GM12878 (cell line): ENCODE results near the gene TNFAIP8L1. TPM values are rescaled to one million over a fixed set of nuclear protein-coding genes. Genes with fewer than 3 reads are reported as not detected.

Experiments
- ATAC-seq: fragments of 200-7000 bp; cut with Tn5 transposase; 3 replicates; pipeline ENCODE4 v1.9.1; 2020; ENCODE audit warnings: mild to moderate bottlenecking, moderate library complexity
- BruUV-seq: library from RNA; stranded (reverse); fragments of 400-500 nt; replicated peaks from 2 replicates; lab custom pipeline; 2021; lab: Mats Ljungman, UMichigan
- CTCF ChIA-PET: fragments of 300-600 bp; sonication (Branson Sonifier 250); formaldehyde crosslinking; extraction: SDS; loops from one replicate; lab custom pipeline; 2021; ENCODE audit warnings: inconsistent platforms; lab: Yijun Ruan, JAX
- POLR2A ChIA-PET: fragments of 350-600 bp; formaldehyde crosslinking; extraction: SDS; loops from one replicate; lab custom pipeline; 2021; ENCODE audit warnings: inconsistent platforms; lab: Charles Lee
- RAD21 ChIA-PET: fragments of 300-600 bp; sonication (Branson Sonifier 250); formaldehyde crosslinking; loops from one replicate; lab custom pipeline; 2023; ENCODE audit warnings: antibody characterized with exemption; ENCODE audit not compliant: unreplicated experiment; lab: Charles Lee
- SMC1A ChIA-PET: fragments of 300-600 bp; sonication (Branson Sonifier 250); formaldehyde crosslinking; loops from one replicate; lab custom pipeline; 2023; ENCODE audit not compliant: unreplicated experiment, uncharacterized antibody; lab: Charles Lee
- DNase-seq: peaks from one replicate; pipeline ENCODE4 v3.0.0-alpha.2; 2011; ENCODE audit warnings: low read depth, low spot score
- FAIRE-seq: peaks from 3 replicates; lab custom pipeline; 2011; peaks lifted over from hg19 to GRCh38; lab: Jason Lieb, UNC
- H2AFZ ChIP-seq: 2 replicates; pipeline ENCODE4 v1.6.0; 2011; ENCODE audit warnings: low read depth, low read length, control low read depth; ENCODE audit not compliant: control insufficient read depth
- H3K27ac ChIP-seq: 2 replicates; pipeline ENCODE4 v1.5.1; 2011; ENCODE audit warnings: control low read depth; ENCODE audit not compliant: control insufficient read depth, insufficient read depth
- H3K27me3 ChIP-seq, 2 experiments: replicated peaks in 1 of 2; 2 replicates each; pipeline versions ENCODE4 v1.6.0 to v1.6.1; 2011; ENCODE audit warnings: low read length in 1 of 2; ENCODE audit not compliant: control insufficient read depth in 2 of 2, insufficient read depth in 2 of 2
- H3K36me3 ChIP-seq, 2 experiments: 2 replicates each; pipeline ENCODE4 v1.5.1; 2011; ENCODE audit warnings: low read length in 1 of 2; ENCODE audit not compliant: control insufficient read depth in 2 of 2, insufficient read depth in 2 of 2
- H3K4me1 ChIP-seq: 2 replicates; pipeline ENCODE4 v1.6.1; 2011; ENCODE audit warnings: mild to moderate bottlenecking, low read length, moderate library complexity, mixed read lengths; ENCODE audit not compliant: control insufficient read depth, insufficient read depth
- H3K4me2 ChIP-seq: 2 replicates; pipeline ENCODE4 v1.6.0; 2011; ENCODE audit warnings: control low read depth; ENCODE audit not compliant: control insufficient read depth, insufficient read depth
- H3K4me3 ChIP-seq: fragments of 200-600 bp; sonication (generic); 2 replicates; pipeline ENCODE4 v1.5.1; 2016
- H3K79me2 ChIP-seq: 2 replicates; pipeline ENCODE4 v1.6.0; 2011; ENCODE audit warnings: low read length; ENCODE audit not compliant: control insufficient read depth, insufficient read depth
- H3K9ac ChIP-seq: 2 replicates; pipeline ENCODE4 v1.8.0; 2011; ENCODE audit warnings: low read length, control low read depth, mixed read lengths; ENCODE audit not compliant: control insufficient read depth, insufficient read depth
- H3K9me3 ChIP-seq: replicated peaks from 3 replicates; pipeline ENCODE4 v1.5.1; 2011; ENCODE audit warnings: mild to moderate bottlenecking, low read length; ENCODE audit not compliant: control insufficient read depth, insufficient read depth
- H4K20me1 ChIP-seq: 2 replicates; pipeline ENCODE4 v1.6.0; 2011; ENCODE audit not compliant: control insufficient read depth, insufficient read depth
- CHD2 ChIP-seq: IDR thresholded peaks from 2 replicates; pipeline ENCODE4 v1.6.1; 2011; ENCODE audit warnings: low read depth, low read length, improper control_type of control experiment, borderline replicate concordance
- E4F1 ChIP-seq: fragments of 450-650 bp; IDR thresholded peaks from 2 replicates; pipeline ENCODE4 v1.6.1; 2018; ENCODE audit warnings: borderline replicate concordance, mild to moderate bottlenecking; ENCODE audit not compliant: partially characterized antibody
- FOS ChIP-seq: IDR thresholded peaks from 3 replicates; pipeline ENCODE4 v1.6.1; 2011; ENCODE audit warnings: borderline replicate concordance; ENCODE audit not compliant: insufficient read length; ENCODE audit errors: extremely low read depth
- GABPA ChIP-seq: IDR thresholded peaks from 2 replicates; pipeline ENCODE4 v1.6.1; 2014; ENCODE audit warnings: antibody characterized with exemption, low read depth, mild to moderate bottlenecking, inconsistent platforms
- HCFC1 ChIP-seq: fragments of 150-350 bp; IDR thresholded peaks from 2 replicates; pipeline ENCODE4 v1.6.1; 2014; ENCODE audit warnings: low read length
- IRF4 ChIP-seq: IDR thresholded peaks from 2 replicates; pipeline ENCODE4 v1.6.1; 2011; ENCODE audit warnings: low read depth, low read length
- KAT2A ChIP-seq: conservative IDR thresholded peaks from 2 replicates; pipeline ENCODE4 v1.6.1; 2011; ENCODE audit warnings: low read depth, low read length; ENCODE audit not compliant: control insufficient read depth
- RAD21 ChIP-seq: IDR thresholded peaks from 2 replicates; pipeline ENCODE4 v1.6.1; 2011; ENCODE audit warnings: mild to moderate bottlenecking, low read depth, low read length, moderate library complexity; ENCODE audit not compliant: insufficient read depth
- REST ChIP-seq: IDR thresholded peaks from 2 replicates; pipeline ENCODE4 v1.6.1; 2012; ENCODE audit warnings: mild to moderate bottlenecking, low read depth, low read length
- TAF1 ChIP-seq: IDR thresholded peaks from 2 replicates; pipeline ENCODE4 v1.6.1; 2011; ENCODE audit warnings: mild to moderate bottlenecking, low read depth, low read length, borderline replicate concordance
- TARDBP ChIP-seq: IDR thresholded peaks from 2 replicates; pipeline ENCODE4 v1.6.1; 2016; ENCODE audit warnings: borderline replicate concordance
- ZZZ3 ChIP-seq: IDR thresholded peaks from 2 replicates; pipeline ENCODE4 v1.6.1; 2011; ENCODE audit warnings: low read depth; ENCODE audit not compliant: control insufficient read depth, insufficient read length
- WGBS: methylation state at CpG from one replicate; pipeline ENCODE4 v1.1.6; 2016; ENCODE audit warnings: low lambda C conversion rate; ENCODE audit not compliant: insufficient replicate concordance, insufficient coverage; ENCODE audit errors: missing lambda C conversion rate; 5-methylcytosine and 5-hydroxymethylcytosine counted together
- in situ Hi-C: fragments of 300-500 bp; cut with MboI; formaldehyde crosslinking; loops from 9 replicates; pipeline ENCODE4 v1.14.3; 2018; ENCODE audit warnings: mixed read lengths
- intact Hi-C: fragments of 100-400 bp; cut with micrococcal nuclease; formaldehyde crosslinking; loops from one replicate; pipeline ENCODE4 v1.14.2; 2022; ENCODE audit not compliant: unreplicated experiment
- polyA plus RNA-seq, 11 experiments: library from polyadenylated mRNA; depleted of rRNA in 4 of 11; unstranded in 6 of 11; stranded (reverse) in 5 of 11; fragments of >200 nt; fragmentation: Nextera tagmentation in 4 of 11; fragmentation: Illumina TruSeq in 1 of 11; extraction: Ambion mirVana in 4 of 11; extraction: Trizol in 1 of 11; gene quantifications; 1 replicate in 1 of 11; 2 replicates in 10 of 11; pipeline versions ENCODE4 v1.2.1 to v1.2.3, GENCODE V29; 2011 to 2016; ENCODE audit warnings: inconsistent platforms in 2 of 11, missing spikeins in 2 of 11, low read depth in 1 of 11
- total RNA-seq, 4 experiments: library from RNA; depleted of rRNA in 3 of 4; stranded (reverse); fragments of >200 nt in 3 of 4; fragmentation: Illumina TruSeq in 1 of 4; extraction: Trizol in 1 of 4; gene quantifications; 2 replicates each; pipeline versions ENCODE4 v1.2.1 to v1.2.3, GENCODE V29; 2013 to 2021

Gene TNFAIP8L1
- total and polyA plus RNA-seq, 10 of the 15 experiments (the other 5 are each of a cell fraction or from before 2014, with no cell fraction given): 0.93 to 12.7 (median 8.6) TPM

GRCh38 chr19:4695224-4695731 lies 56.0 kb downstream of the TNFAIP8L1 start:
- TF ChIP-seq ZZZ3: no peak
- no peak for TF ChIP-seq HCFC1
- CTCF ChIA-PET: interaction anchor here (0.8 kb wide), 1 partner anchor 33 kb away, joined by 3 read pairs; no protein-coding TSS in a partner anchor
- no TSS peak for BruUV-seq
- intact Hi-C loops (no loop called here), in situ Hi-C loops (no loop called here)
- RAD21 ChIA-PET: no interaction called here
- Histone ChIP-seq H4K20me1 (no peaks in the 10 kb centered on the region), H3K36me3 (peaks cover 19 to 35% of the 10 kb centered on the region in 2 experiments; a peak in 3 of 4 replicates), H3K27me3 (no peaks in the 10 kb centered on the region), H3K4me1 (no peaks in the 10 kb centered on the region), H3K79me2 (no peaks in the 10 kb centered on the region), H3K27ac (no peak overlapping the region), H2AFZ (no peak overlapping the region), H3K9ac (no peak overlapping the region), H3K9me3 (no peaks in the 10 kb centered on the region), H3K4me3 (no peak overlapping the region), H3K4me2 (no peak overlapping the region)
- ATAC-seq (no peak), FAIRE-seq (no peak), DNase-seq (no peak)
- SMC1A ChIA-PET: no interaction called here
- POLR2A ChIA-PET: no interaction called here
- WGBS: 94% methylated on average over 19 of the region's 19 CpGs

- Histone ChIP-seq H3K36me3 (peaks cover 21 to 40% of the 10 kb centered on the region in 2 experiments; a peak in 3 of 4 replicates), H3K27ac (no peak overlapping the region), H4K20me1 (no peaks in the 10 kb centered on the region), H3K9me3 (no peaks in the 10 kb centered on the region), H3K27me3 (no peaks in the 10 kb centered on the region), H3K9ac (no peak overlapping the region), H3K79me2 (no peaks in the 10 kb centered on the region), H3K4me1 (no peaks in the 10 kb centered on the region), H3K4me2 (no peak overlapping the region), H2AFZ (no peak overlapping the region), H3K4me3 (no peak overlapping the region)
- no peak for FAIRE-seq
- no TSS peak for BruUV-seq
- no peak for DNase-seq
- ChIA-PET RAD21 (no interaction called here), SMC1A (interaction anchor here (0.6 kb wide), 1 partner anchor 104 kb away, joined by 3 read pairs; no protein-coding TSS in a partner anchor), CTCF (no interaction called here), POLR2A (interaction anchor here (0.6 kb wide), 1 partner anchor 1143 kb away, joined by 4 read pairs; no protein-coding TSS in a partner anchor)
- in situ Hi-C loops (no loop called here), intact Hi-C loops (no loop called here)
- 97% methylated on average over 14 of the region's 14 CpGs for WGBS
- no peak for ATAC-seq
- TF ChIP-seq IRF4: no peak
- no peak for TF ChIP-seq KAT2A
- TF ChIP-seq FOS: no peak
- no peak for TF ChIP-seq CHD2
- no peak for TF ChIP-seq E4F1
- TF ChIP-seq TARDBP: no peak
- no peak for TF ChIP-seq RAD21
- no peak for TF ChIP-seq REST
- no peak for TF ChIP-seq TAF1
- no peak for TF ChIP-seq GABPA
Measured at GRCh38 chr19:4697304-4697703, 58.0 kb downstream of the TNFAIP8L1 start.
